Measurements from ENCODE around the gene FERD3L. TPM values are rescaled to one million over a fixed set of nuclear protein-coding genes. Genes with fewer than 3 reads are reported as not detected.

FERD3L gene
- total and polyA plus RNA-seq, 3 donors from 2014 or later: not detected

- intact Hi-C loops (cut with DNase I; ENCODE audit: low total_unique reads): no loop called here
- TF ChIP-seq CTCF (IDR thresholded peaks at IDR 0.05): no peak
- no peak for TF ChIP-seq POLR2A (IDR thresholded peaks at IDR 0.05)
- WGBS, 2 donors: 38 to 43% methylated on average over 25 to 28 of the region's 28 CpGs
- Histone ChIP-seq H3K4me1 (peaks cover 9% of the 10 kb centered on the region), H3K36me3 (ENCODE audit: low read depth, missing control alignments) (no peaks in the 10 kb centered on the region), H3K9me3 (no peaks in the 10 kb centered on the region), H3K4me3 (peak overlapping the region in 1 of 2 donors; percentile 68), H3K27ac (peak overlapping the region in 1 of 2 donors; percentile 59), H3K27me3 (no peaks in the 10 kb centered on the region)
- DNase-seq: no peak
These were observed 26.4 kb downstream of the FERD3L start for GRCh38 chr7:19118636-19119371.

- intact Hi-C loops (cut with DNase I; ENCODE audit: low total_unique reads): no loop called here
- H3K27ac ChIP-seq: peak overlapping the region; percentile 54 to 59
- H3K9me3 ChIP-seq: no peaks in the 10 kb centered on the region
- no peaks in the 10 kb centered on the region for H3K36me3 ChIP-seq (ENCODE audit: low read depth, missing control alignments)
- 4 to 5% methylated on average over 4 to 50 of the region's 51 CpGs for WGBS, 2 donors
- peak overlapping the region; percentile 60 to 68 for H3K4me3 ChIP-seq
- peaks cover 9% of the 10 kb centered on the region for H3K4me1 ChIP-seq
- TF ChIP-seq CTCF (IDR thresholded peaks at IDR 0.05) (no peak), POLR2A (IDR thresholded peaks at IDR 0.05) (no peak)
- no peaks in the 10 kb centered on the region for H3K27me3 ChIP-seq
- no peak for DNase-seq
These were observed 27.2 kb downstream of the FERD3L start for GRCh38 chr7:19117870-19118608.

GRCh38 chr7:19117091-19117869 is 27.9 kb downstream of the FERD3L start, which contains the start of gene TWIST1:
TWIST1 (minus strand) TSS chr7:19117636; CDS start chr7:19117321, 315 bp downstream.
- intact Hi-C loops (cut with DNase I; ENCODE audit: low total_unique reads): no loop called here
- Histone ChIP-seq H3K27me3 (no peaks in the 10 kb centered on the region), H3K27ac (peak within 1 kb of the TSS; percentile 54 to 59), H3K4me3 (peak within 1 kb of the TSS; percentile 60 to 68), H3K36me3 (ENCODE audit: low read depth, missing control alignments) (no peaks in the 10 kb centered on the region), H3K4me1 (peaks cover 9% of the 10 kb centered on the region), H3K9me3 (no peaks in the 10 kb centered on the region)
- TF ChIP-seq CTCF (IDR thresholded peaks at IDR 0.05): no peak
- no peak for TF ChIP-seq POLR2A (IDR thresholded peaks at IDR 0.05)
- WGBS, 2 donors: 0 to 1% methylated on average over 9 to 62 of the region's 91 CpGs
- peak; percentile 76 for DNase-seq

GRCh38 chr7:19116121-19117090 is 28.8 kb downstream of the FERD3L start:
- Histone ChIP-seq H3K27me3 (no peaks in the 10 kb centered on the region), H3K9me3 (no peaks in the 10 kb centered on the region), H3K4me1 (peaks cover 9% of the 10 kb centered on the region), H3K36me3 (ENCODE audit: low read depth, missing control alignments) (no peaks in the 10 kb centered on the region), H3K4me3 (peak overlapping the region; percentile 60 to 68), H3K27ac (peak overlapping the region in 1 of 2 donors; percentile 15)
- WGBS, 2 donors: 1 to 2% methylated on average over 27 to 35 of the region's 70 CpGs
- intact Hi-C loops (cut with DNase I; ENCODE audit: low total_unique reads): no loop called here
- DNase-seq: peak; percentile 56
- no peak for TF ChIP-seq POLR2A (IDR thresholded peaks at IDR 0.05)
- TF ChIP-seq CTCF (IDR thresholded peaks at IDR 0.05): no peak
